ENCODE measurements around the gene REV3L. TPM values are rescaled to one million over a fixed set of nuclear protein-coding genes. Genes with fewer than 3 reads are reported as not detected.
"Not testable (repeated sequence)": the region's sequence is repeated elsewhere in the genome, so short reads cannot be mapped to it uniquely, and the experiment has no call there.

REV3L gene
- total RNA-seq, 1 donor from 2014 or later: 42.3 TPM

DNA sequence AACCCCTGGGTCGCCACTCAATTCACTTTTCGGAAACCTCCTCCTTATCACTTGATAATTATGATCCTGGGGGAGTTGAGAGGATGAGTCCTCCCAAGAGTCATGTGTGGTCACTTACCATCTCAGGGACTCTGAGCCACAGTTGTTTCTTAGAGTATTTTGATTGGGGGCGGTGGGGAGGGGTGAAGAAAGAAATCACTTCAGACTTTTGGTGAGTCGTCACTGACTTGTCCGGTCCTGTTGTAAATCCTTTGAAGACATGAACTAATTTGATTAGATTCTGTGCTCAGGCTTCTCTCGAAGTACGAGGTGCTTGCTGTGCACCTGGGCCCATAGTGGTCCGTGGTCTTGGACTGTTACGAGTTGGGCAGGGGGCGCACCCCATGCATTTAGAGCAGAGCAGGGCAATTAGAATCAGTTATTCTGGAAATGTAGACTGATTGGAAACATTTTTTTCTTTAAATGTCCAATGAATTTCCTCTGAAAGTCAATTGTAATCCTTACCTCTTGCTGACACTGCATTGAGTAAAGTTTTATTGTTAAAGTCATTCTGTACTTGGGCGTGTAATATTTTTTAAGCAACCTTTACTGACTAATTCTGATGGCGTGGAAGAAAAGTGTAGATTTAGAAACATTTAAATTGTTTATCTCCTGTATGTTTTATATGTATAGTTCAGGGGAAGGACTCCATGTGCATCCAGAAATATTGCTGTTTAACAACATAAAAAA is 222.3 kb downstream of the REV3L start:
- Histone ChIP-seq H3K9ac (ENCODE audit: low read depth in 1 of 3, low read length in 3 of 3) (peak overlapping the region in 1 of 3 donors; percentile 32), H3K9me3 (ENCODE audit: control insufficient read depth in 3 of 3, low read length in 3 of 3) (no peaks in the 10 kb centered on the region), H3K4me1 (ENCODE audit: control insufficient read depth in 3 of 3, insufficient read depth in 3 of 3, low read length in 3 of 3) (peaks cover 3 to 28% (median 13%) of the 10 kb centered on the region in 3 donors), H3K27me3 (ENCODE audit: control insufficient read depth in 3 of 3, insufficient read depth in 3 of 3, low read length in 3 of 3) (no peaks in the 10 kb centered on the region), H3K4me3 (ENCODE audit: low read length in 3 of 3) (peak overlapping the region in 2 of 3 donors; percentile 22 to 23), H3K27ac (ENCODE audit: low read depth, low read length) (no peak overlapping the region), H3K36me3 (ENCODE audit: control insufficient read depth in 3 of 3, insufficient read depth in 3 of 3, low read length in 3 of 3) (peaks cover 3 to 7% (median 5%) of the 10 kb centered on the region in 3 donors)

DNA sequence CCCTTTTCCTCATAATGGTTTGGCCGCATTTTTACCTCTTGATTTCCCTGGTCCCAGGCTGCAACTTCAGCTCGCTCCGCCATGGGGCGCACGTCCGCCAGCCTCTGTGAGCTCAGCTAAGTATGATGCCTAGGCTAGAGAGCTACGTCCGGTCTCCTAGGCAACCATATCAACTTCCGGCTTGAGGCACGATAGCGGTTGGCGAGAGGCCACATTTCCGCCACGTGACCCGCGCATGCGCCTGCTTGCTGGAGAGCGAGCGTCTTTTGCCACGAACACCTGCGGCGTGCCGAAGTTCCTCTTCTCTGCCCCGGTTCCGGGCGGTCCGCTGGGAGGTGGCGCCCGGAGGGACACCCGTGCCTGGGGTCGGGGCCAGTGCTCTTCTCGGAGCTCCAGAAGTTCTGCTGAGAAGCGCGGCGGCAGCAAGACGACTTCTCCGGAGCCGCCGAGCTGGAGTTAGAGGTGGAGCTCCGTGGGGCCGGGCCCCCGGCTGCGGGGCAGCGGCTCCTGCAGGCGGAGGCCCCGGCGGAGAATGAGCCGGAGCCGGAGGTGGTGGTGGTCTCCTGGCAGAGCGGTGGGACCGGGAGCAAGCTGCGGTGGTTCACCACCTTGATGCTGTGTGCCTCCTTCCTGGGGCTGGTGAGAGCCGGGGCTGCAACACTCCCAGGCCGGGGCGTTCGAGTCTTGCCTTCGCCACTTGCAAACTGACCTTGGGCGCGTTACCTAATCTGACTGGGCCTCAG is 223.8 kb downstream of the REV3L start:
- Histone ChIP-seq H3K4me1 (ENCODE audit: control insufficient read depth in 3 of 3, insufficient read depth in 3 of 3, low read length in 3 of 3) (peaks cover 3 to 28% (median 13%) of the 10 kb centered on the region in 3 donors), H3K4me3 (ENCODE audit: low read length in 3 of 3) (peak overlapping the region; percentile 80 to 86 (median 85)), H3K27ac (ENCODE audit: low read depth, low read length) (peak overlapping the region; percentile 81), H3K27me3 (ENCODE audit: control insufficient read depth in 3 of 3, insufficient read depth in 3 of 3, low read length in 3 of 3) (no peaks in the 10 kb centered on the region), H3K9ac (ENCODE audit: low read depth in 1 of 3, low read length in 3 of 3) (peak overlapping the region; percentile 83 to 87 (median 85)), H3K9me3 (ENCODE audit: control insufficient read depth in 3 of 3, low read length in 3 of 3) (no peaks in the 10 kb centered on the region), H3K36me3 (ENCODE audit: control insufficient read depth in 3 of 3, insufficient read depth in 3 of 3, low read length in 3 of 3) (peaks cover 0 to 7% (median 5%) of the 10 kb centered on the region in 3 donors)

DNA sequence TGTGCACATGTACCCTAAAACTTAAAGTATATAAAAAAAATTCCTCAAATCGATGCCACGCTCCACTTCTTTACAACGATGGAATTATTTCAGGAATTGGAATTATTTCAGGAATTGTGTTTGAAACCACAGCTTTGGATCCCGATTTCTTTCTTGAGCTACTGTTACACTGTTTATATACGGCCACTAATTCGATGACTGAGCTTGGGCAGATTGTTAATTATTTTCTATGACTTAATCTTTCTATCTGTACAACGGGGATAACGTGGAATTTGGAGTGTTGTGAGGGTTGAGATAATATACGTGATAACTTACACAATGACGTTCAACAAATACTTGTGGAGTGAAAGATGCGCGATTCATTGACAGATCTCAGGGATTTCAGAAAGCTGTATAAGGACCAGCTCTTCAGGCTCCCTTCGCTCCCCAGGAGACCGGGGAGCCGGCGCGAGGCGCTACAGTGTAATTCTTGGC is 224.4 kb downstream of the REV3L start:
- peak overlapping the region; percentile 68 to 83 (median 78) for H3K9ac ChIP-seq (ENCODE audit: low read depth in 1 of 3, low read length in 3 of 3)
- H3K4me1 ChIP-seq (ENCODE audit: control insufficient read depth in 3 of 3, insufficient read depth in 3 of 3, low read length in 3 of 3): peaks cover 3 to 26% (median 13%) of the 10 kb centered on the region in 3 donors
- H3K4me3 ChIP-seq (ENCODE audit: low read length in 3 of 3): peak overlapping the region; percentile 66 to 80 (median 75)
- H3K9me3 ChIP-seq (ENCODE audit: control insufficient read depth in 3 of 3, low read length in 3 of 3): no peaks in the 10 kb centered on the region
- H3K36me3 ChIP-seq (ENCODE audit: control insufficient read depth in 3 of 3, insufficient read depth in 3 of 3, low read length in 3 of 3): peaks cover 0 to 1% (median 0%) of the 10 kb centered on the region in 3 donors
- H3K27ac ChIP-seq (ENCODE audit: low read depth, low read length): peak overlapping the region; percentile 81
- no peaks in the 10 kb centered on the region for H3K27me3 ChIP-seq (ENCODE audit: control insufficient read depth in 3 of 3, insufficient read depth in 3 of 3, low read length in 3 of 3)

DNA sequence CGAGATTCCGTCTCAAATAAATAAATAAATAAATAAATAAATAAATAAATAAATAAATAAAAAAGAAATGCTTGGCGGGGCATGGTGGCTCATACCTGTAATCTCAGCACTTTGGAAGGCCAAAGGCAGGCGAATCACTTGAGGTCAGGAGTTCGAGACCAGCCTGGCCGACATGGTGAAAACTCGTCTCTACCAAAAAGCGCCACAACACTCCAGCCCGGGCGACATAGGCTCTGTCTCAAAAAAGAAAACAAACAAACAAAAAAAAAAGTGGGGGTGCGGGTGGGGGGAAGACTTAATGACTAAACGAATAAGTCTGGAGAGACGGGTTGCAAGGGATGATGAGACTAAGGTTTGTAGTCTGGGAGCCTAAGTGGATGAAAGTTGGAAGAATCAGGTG is 225.0 kb downstream of the REV3L start:
- Histone ChIP-seq H3K9ac (ENCODE audit: low read depth in 1 of 3, low read length in 3 of 3) (no peak overlapping the region), H3K27ac (ENCODE audit: low read depth, low read length) (no peak overlapping the region), H3K36me3 (ENCODE audit: control insufficient read depth in 3 of 3, insufficient read depth in 3 of 3, low read length in 3 of 3) (no peaks in the 10 kb centered on the region), H3K27me3 (ENCODE audit: control insufficient read depth in 3 of 3, insufficient read depth in 3 of 3, low read length in 3 of 3) (no peaks in the 10 kb centered on the region), H3K4me1 (ENCODE audit: control insufficient read depth in 3 of 3, insufficient read depth in 3 of 3, low read length in 3 of 3) (peaks cover 3 to 24% (median 13%) of the 10 kb centered on the region in 3 donors), H3K4me3 (ENCODE audit: low read length in 3 of 3) (no peak overlapping the region), H3K9me3 (ENCODE audit: control insufficient read depth in 3 of 3, low read length in 3 of 3) (no peaks in the 10 kb centered on the region)

DNA sequence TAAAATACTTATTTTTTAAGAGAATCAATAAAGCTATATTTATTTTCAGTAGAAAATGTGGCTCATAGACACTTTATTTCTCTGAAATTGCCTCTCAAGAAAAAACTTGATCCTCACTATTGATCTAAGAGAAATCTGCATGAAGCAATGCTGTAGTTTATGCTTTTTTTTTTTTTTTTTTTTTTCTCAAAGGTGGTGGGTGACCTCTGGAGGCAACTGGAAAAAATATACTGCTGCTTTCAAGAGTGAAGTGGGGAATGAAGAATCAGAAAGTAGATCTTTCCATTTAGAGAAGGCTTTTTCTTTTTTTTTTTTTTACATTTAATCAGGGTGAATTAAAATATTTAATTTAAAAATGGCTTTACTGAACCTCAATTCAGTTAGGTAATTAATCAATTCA is 226.4 kb downstream of the REV3L start:
- H3K9ac ChIP-seq (ENCODE audit: low read depth in 1 of 3, low read length in 3 of 3): no peak overlapping the region
- no peaks in the 10 kb centered on the region for H3K9me3 ChIP-seq (ENCODE audit: control insufficient read depth in 3 of 3, low read length in 3 of 3)
- no peak overlapping the region for H3K27ac ChIP-seq (ENCODE audit: low read depth, low read length)
- H3K4me1 ChIP-seq (ENCODE audit: control insufficient read depth in 3 of 3, insufficient read depth in 3 of 3, low read length in 3 of 3): peaks cover 3 to 19% (median 13%) of the 10 kb centered on the region in 3 donors
- H3K4me3 ChIP-seq (ENCODE audit: low read length in 3 of 3): no peak overlapping the region
- H3K36me3 ChIP-seq (ENCODE audit: control insufficient read depth in 3 of 3, insufficient read depth in 3 of 3, low read length in 3 of 3): no peaks in the 10 kb centered on the region
- no peaks in the 10 kb centered on the region for H3K27me3 ChIP-seq (ENCODE audit: control insufficient read depth in 3 of 3, insufficient read depth in 3 of 3, low read length in 3 of 3)

DNA sequence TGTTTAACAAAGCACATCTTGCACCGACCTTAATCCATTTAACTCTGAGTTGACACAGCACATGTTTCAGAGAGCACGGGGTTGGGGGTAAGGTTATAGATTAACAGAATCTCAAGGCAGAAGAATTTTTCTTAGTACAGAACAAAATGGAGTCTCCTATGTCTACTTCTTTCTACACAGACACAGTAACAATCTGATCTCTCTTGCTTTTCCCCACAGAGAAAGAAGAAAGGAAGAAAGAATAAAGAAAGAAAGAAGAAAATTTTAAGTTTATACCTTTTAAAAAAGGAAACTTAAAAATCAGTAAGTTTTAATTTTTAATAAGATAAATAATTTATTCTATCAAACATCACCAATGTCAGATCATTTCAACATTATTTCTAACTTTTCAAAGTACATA is 227.2 kb downstream of the REV3L start:
- H3K27ac ChIP-seq (ENCODE audit: low read depth, low read length); H3K9me3 ChIP-seq (ENCODE audit: control insufficient read depth in 3 of 3, low read length in 3 of 3); H3K9ac ChIP-seq (ENCODE audit: low read depth in 1 of 3, low read length in 3 of 3); H3K4me3 ChIP-seq (ENCODE audit: low read length in 3 of 3); H3K27me3 ChIP-seq (ENCODE audit: control insufficient read depth in 3 of 3, insufficient read depth in 3 of 3, low read length in 3 of 3); H3K36me3 ChIP-seq (ENCODE audit: control insufficient read depth in 3 of 3, insufficient read depth in 3 of 3, low read length in 3 of 3): not testable (repeated sequence)
- H3K4me1 ChIP-seq (ENCODE audit: control insufficient read depth in 3 of 3, insufficient read depth in 3 of 3, low read length in 3 of 3): peaks cover 3 to 18% (median 13%) of the 10 kb centered on the region in 3 donors

DNA sequence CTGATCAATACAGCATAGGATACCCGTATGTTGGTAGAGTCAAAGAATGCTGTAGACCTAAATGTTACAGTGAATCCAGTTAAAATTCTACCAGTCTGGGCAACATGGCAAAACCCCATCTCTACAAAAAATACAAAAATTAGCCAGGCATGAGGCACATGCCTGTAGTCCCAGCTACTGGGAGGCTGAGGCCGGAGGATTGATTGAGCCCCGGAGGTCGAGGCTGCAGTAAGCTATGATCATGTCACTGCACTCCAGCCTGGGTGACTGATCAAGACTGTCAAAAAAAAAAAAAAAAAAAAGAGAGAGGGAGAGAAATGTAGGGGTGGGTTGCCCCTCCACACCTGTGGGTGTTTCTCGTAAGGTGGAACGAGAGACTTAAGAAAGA is 228.2 kb downstream of the REV3L start:
- H3K4me1 ChIP-seq (ENCODE audit: control insufficient read depth in 3 of 3, insufficient read depth in 3 of 3, low read length in 3 of 3): peaks cover 0 to 9% (median 5%) of the 10 kb centered on the region in 3 donors
- H3K9me3 ChIP-seq (ENCODE audit: control insufficient read depth in 3 of 3, low read length in 3 of 3): no peaks in the 10 kb centered on the region
- H3K4me3 ChIP-seq (ENCODE audit: low read length in 3 of 3): no peak overlapping the region
- H3K27ac ChIP-seq (ENCODE audit: low read depth, low read length): no peak overlapping the region
- H3K36me3 ChIP-seq (ENCODE audit: control insufficient read depth in 3 of 3, insufficient read depth in 3 of 3, low read length in 3 of 3): no peaks in the 10 kb centered on the region
- no peak overlapping the region for H3K9ac ChIP-seq (ENCODE audit: low read depth in 1 of 3, low read length in 3 of 3)
- H3K27me3 ChIP-seq (ENCODE audit: control insufficient read depth in 3 of 3, insufficient read depth in 3 of 3, low read length in 3 of 3): no peaks in the 10 kb centered on the region

DNA sequence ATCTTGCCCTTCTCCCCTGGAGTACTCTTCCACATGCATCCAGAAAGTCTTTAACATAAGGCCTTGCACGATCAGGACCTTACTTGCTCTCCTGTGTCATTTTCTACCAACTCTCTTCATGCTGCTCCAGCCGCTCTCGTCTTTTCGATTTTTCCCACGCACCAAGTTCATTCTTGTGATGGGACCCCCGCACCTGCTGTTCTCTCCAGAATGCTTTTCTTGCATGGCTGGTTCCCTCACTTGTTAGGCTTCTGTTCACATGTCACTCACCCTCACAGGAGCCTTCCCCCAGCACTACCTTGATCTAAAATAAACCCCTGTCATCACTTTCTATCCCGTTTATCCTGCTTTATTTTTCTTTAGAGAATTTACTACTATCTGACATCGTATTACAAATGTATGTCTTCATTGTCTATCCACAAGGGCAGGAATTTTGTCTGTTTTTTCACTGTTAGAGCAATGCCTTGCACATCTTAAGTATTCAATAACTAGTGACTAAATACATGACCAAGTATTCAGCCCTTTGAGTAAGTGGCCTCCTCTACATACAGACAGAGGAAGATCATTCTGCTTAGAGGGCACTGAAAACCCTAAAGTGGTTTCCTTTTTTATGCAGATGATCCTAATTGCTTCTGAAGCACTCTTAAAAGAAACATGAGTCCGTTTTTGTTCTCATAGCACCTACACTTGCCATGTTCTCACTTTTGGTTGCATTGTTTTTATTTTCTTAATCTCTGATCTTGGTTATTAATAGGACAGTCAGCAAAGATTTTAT is 228.8 kb downstream of the REV3L start:
- no peak overlapping the region for H3K27ac ChIP-seq (ENCODE audit: low read depth, low read length)
- H3K36me3 ChIP-seq (ENCODE audit: control insufficient read depth in 3 of 3, insufficient read depth in 3 of 3, low read length in 3 of 3): no peaks in the 10 kb centered on the region

DNA sequence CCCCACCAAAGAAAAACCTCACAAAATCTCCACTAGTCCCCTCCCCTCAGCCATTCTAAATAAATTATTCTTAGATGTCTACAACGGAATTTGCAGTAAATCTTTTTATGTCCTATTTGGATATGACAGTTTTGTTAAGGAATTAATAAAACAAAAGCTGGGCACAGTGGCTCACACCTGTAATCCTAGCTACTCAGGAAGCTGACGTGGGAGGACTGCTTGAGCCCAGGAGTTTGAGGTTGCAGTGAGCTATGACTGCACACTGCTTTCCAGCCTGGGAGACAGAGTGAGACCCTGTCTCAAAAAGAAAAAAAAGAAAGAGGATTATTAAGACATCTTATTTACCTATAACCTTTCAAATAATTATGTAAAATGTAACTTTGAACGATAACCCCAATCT is 230.3 kb downstream of the REV3L start:
- H3K36me3 ChIP-seq (ENCODE audit: control insufficient read depth in 3 of 3, insufficient read depth in 3 of 3, low read length in 3 of 3): no peaks in the 10 kb centered on the region
- H3K27ac ChIP-seq (ENCODE audit: low read depth, low read length): no peak overlapping the region
- no peaks in the 10 kb centered on the region for H3K27me3 ChIP-seq (ENCODE audit: control insufficient read depth in 3 of 3, insufficient read depth in 3 of 3, low read length in 3 of 3)
- H3K9me3 ChIP-seq (ENCODE audit: control insufficient read depth in 3 of 3, low read length in 3 of 3): no peaks in the 10 kb centered on the region
- no peak overlapping the region for H3K9ac ChIP-seq (ENCODE audit: low read depth in 1 of 3, low read length in 3 of 3)
- H3K4me3 ChIP-seq (ENCODE audit: low read length in 3 of 3): no peak overlapping the region
- H3K4me1 ChIP-seq (ENCODE audit: control insufficient read depth in 3 of 3, insufficient read depth in 3 of 3, low read length in 3 of 3): no peaks in the 10 kb centered on the region

More for the DNA sequence above, 228.8 kb downstream of the REV3L start:
- Histone ChIP-seq H3K4me3 (ENCODE audit: low read length in 3 of 3) (no peak overlapping the region), H3K4me1 (ENCODE audit: control insufficient read depth in 3 of 3, insufficient read depth in 3 of 3, low read length in 3 of 3) (peaks cover 0 to 5% (median 5%) of the 10 kb centered on the region in 3 donors), H3K9me3 (ENCODE audit: control insufficient read depth in 3 of 3, low read length in 3 of 3) (no peaks in the 10 kb centered on the region), H3K9ac (ENCODE audit: low read depth in 1 of 3, low read length in 3 of 3) (no peak overlapping the region), H3K27me3 (ENCODE audit: control insufficient read depth in 3 of 3, insufficient read depth in 3 of 3, low read length in 3 of 3) (no peaks in the 10 kb centered on the region)
